ENCODE results near the gene ZBTB43.

The ZBTB43 gene

DNA sequence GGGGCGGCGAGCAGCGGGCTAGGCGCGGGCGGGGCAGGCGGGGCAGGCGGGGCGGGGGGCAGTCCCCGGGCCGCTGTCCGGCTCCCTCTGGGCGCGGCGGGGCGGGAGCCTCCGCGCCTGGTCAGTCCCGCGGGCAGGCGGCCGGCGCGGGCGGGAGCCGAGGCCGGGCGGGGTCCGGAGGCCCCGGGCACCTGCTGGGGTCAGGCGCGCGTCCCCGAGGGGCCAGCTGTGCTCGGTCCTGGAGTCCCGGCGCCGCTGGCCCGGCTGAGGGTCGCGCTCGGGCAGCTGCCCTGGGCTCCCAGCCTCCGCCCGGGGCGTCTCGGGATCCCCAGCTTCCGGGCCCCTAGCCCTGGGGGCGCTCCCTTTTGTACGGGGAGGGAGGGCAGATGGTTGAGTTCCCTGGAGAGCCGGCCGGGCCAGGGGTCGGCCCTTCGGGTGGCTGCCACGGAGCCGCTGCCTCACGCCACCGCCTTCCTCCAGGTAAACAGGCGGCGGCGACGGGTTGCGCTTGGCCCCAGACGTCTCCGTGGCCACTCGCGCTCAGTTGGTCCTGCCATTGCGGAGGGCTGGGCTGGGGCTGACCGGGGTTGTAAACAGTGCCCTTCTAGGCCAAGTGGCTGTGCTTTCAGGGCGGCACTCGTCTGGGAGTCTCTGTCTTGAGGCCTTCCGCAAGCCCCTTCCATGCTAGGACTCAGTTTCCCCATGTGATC, 56.1 kb downstream of the ZBTB43 start:
- TF ChIP-seq, protein P1, sequence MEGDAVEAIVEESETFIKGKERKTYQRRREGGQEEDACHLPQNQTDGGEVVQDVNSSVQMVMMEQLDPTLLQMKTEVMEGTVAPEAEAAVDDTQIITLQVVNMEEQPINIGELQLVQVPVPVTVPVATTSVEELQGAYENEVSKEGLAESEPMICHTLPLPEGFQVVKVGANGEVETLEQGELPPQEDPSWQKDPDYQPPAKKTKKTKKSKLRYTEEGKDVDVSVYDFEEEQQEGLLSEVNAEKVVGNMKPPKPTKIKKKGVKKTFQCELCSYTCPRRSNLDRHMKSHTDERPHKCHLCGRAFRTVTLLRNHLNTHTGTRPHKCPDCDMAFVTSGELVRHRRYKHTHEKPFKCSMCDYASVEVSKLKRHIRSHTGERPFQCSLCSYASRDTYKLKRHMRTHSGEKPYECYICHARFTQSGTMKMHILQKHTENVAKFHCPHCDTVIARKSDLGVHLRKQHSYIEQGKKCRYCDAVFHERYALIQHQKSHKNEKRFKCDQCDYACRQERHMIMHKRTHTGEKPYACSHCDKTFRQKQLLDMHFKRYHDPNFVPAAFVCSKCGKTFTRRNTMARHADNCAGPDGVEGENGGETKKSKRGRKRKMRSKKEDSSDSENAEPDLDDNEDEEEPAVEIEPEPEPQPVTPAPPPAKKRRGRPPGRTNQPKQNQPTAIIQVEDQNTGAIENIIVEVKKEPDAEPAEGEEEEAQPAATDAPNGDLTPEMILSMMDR (IDR thresholded peaks at IDR 0.05; ENCODE audit: low read depth, low read length) = no peak

DNA sequence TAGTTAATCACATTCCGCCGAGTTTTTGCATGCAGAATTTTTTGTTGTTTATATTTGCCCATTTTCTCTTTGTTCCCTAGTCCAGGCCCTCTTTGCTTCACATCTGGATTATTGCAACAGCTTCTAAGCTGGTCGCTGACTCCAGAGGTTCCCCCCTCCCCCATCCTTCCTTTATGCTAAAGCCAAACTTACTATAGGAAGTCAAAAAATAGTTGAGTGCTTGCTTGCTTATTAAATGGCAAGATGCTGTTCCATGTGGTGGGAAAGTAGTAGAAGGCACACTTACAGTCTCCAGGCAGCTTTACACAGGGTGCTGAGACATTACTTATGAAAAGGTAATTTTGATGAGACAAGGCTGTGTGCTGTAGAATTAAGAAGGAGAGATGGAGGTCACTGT, 56.9 kb downstream of the ZBTB43 start:
- peak overlapping the region; percentile 75 for H3K4me3 ChIP-seq (ENCODE audit: low read depth, low read length)
- in situ Hi-C loops (cut with HindIII; ENCODE audit: low sequenced_read_pairs) = no loop called here
- TF ChIP-seq, protein P1 (IDR thresholded peaks at IDR 0.05; ENCODE audit: low read depth, low read length) = no peak
- no peak for DNase-seq (ENCODE audit: low read depth, low spot score)

More for the DNA sequence above, 56.1 kb downstream of the ZBTB43 start:
- H3K4me3 ChIP-seq (ENCODE audit: low read depth, low read length) = peak overlapping the region; percentile 75
- in situ Hi-C loops (cut with HindIII; ENCODE audit: low sequenced_read_pairs) = no loop called here
- DNase-seq (ENCODE audit: low read depth, low spot score) = no peak

DNA sequence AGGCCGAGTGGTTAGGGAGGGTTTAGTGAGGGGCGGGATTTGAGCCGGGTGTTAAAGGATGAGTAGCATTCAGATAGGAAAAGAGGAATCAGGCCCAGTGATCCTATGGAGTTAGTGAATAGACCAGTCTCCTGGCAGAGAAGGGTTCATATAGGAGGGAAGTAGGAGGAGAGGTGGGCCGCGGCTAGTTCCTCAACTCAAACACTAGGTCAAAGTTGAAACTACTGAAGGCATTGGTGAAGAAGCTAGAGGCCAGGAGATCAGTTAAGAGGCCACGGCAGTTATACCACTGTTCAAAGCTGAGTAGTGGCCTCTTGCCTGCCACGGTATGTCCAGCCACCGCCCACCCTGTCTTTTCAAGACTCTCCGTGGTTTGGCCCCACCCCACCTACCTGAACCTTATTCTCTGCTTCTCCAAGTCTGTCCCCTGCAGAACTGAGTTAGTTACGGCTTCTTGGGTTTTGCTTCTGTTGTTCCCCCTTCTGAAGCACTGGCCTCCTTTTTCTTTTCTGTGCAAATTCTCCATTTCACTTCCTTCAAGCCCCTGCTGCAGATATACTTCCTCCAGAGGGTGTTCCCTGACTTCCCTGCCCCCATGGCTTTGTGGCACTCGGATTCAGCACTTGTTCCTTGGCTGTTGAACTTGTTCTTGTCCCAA, 57.4 kb downstream of the ZBTB43 start:
- in situ Hi-C loops (cut with HindIII; ENCODE audit: low sequenced_read_pairs) = no loop called here
- TF ChIP-seq, protein P1 (IDR thresholded peaks at IDR 0.05; ENCODE audit: low read depth, low read length) = no peak
- peak overlapping the region; percentile 75 for H3K4me3 ChIP-seq (ENCODE audit: low read depth, low read length)
- no peak for DNase-seq (ENCODE audit: low read depth, low spot score)

DNA sequence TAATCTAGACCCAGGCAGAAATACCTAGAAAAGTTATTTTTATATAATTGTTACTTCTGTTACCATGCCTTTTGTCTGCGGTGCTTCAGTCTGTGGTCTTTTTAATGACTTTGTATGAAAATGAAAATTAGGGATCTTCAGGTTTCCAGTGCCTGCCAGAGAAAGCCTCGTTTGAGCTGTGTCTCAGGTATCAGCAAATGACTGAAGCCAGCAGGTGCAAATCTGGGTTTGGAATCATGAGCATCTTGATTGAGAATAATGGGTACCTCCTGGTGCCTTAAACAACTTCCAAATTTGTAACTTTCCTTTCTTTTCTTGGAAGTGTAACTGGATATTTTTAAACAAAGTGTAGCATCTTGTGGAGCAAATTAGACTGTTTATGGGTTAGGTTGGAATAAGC, 59.9 kb downstream of the ZBTB43 start:
- H3K4me3 ChIP-seq (ENCODE audit: low read depth, low read length) = no peak overlapping the region
- in situ Hi-C loops (cut with HindIII; ENCODE audit: low sequenced_read_pairs) = no loop called here
- no peak for DNase-seq (ENCODE audit: low read depth, low spot score)
- TF ChIP-seq, protein P1 (IDR thresholded peaks at IDR 0.05; ENCODE audit: low read depth, low read length) = no peak

DNA sequence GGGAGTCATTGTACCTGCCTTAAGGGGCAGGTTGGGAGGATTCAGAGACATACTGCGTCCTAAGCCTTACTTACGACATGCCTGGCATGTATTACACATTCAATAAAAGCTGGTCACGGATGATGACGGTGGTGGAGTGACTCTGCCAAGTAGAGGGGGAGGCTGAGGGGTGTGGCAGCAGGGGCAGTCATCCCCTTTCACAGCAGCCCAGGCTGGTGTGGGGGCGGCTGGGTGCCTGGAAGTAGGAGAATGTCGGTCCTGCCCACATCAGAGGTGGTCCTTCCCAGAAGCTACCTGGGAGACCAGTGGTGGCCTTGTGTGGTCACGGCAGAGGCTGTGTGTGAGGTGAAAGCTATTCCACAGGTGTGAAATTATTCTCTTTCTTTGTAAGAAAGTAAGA, 64.5 kb downstream of the ZBTB43 start:
- no peak overlapping the region for H3K4me3 ChIP-seq (ENCODE audit: low read depth, low read length)
- TF ChIP-seq, protein P1 (IDR thresholded peaks at IDR 0.05; ENCODE audit: low read depth, low read length) = no peak
- DNase-seq (ENCODE audit: low read depth, low spot score) = no peak
- in situ Hi-C loops (cut with HindIII; ENCODE audit: low sequenced_read_pairs) = no loop called here

DNA sequence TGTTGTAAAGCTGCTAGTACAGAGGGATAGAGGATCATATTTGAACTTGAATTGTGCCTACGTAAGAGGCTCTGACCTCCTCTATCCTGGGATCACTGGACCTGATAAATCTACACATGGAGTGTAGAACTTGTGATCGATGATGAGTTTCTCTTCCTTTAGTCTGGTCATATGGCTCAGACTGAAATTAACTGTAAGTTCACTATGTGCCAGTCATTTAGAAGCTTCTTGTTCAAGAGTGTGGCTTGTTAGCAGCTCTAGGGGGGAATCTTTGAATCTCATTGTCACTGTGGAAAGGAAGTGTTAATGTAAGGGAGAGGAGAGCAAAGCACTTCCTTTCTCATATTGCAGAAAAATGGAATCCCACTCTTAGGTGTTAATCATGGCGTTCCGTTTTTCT, 67.7 kb downstream of the ZBTB43 start:
- no peak for DNase-seq (ENCODE audit: low read depth, low spot score)
- in situ Hi-C loops (cut with HindIII; ENCODE audit: low sequenced_read_pairs) = no loop called here

More for the DNA sequence above, 67.7 kb downstream of the ZBTB43 start:
- H3K4me3 ChIP-seq (ENCODE audit: low read depth, low read length) = no peak overlapping the region
- TF ChIP-seq, protein P1 (IDR thresholded peaks at IDR 0.05; ENCODE audit: low read depth, low read length) = no peak
